Epithelial cell of esophagus (primary cell): ENCODE results near the gene FYCO1.

ENCODE experiments used
- DNase-seq: peaks from one replicate; pipeline ENCODE4 v3.0.0; 2010; ENCODE audit warnings: low read depth
- H3K4me3 ChIP-seq: 2 replicates; pipeline ENCODE4 v1.5.1; 2011; ENCODE audit warnings: mild to moderate bottlenecking, low read length, control low read depth
- TF ChIP-seq, protein P1 (sequence below): IDR thresholded peaks from 2 replicates; pipeline ENCODE4 v1.5.1; 2011; ENCODE audit warnings: low read depth, mild to moderate bottlenecking, low read length, control low read depth, inconsistent platforms; ENCODE audit not compliant: insufficient read depth; ENCODE audit errors: missing control alignments

Gene FYCO1

DNA sequence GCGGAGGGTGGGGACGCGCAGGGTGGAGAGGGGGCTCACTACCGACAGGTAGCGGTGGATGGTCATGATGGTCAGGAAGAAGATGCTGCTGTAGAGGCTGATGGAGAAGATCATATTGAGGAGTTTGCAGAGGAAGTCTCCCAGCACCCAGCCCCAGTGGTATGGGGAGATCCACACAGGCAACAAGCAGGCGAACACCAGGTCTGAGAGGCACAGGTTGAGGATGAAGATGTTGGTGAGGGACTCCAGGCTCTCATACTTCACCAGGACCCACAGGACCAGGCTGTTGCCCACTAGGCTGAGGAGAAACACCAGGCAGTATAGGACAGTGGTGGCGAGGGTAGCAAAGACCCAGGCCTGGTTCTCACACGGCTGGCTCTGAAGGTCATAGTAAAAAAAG lies 25.9 kb upstream of the FYCO1 start:
- no peak overlapping the region for H3K4me3 ChIP-seq
- no peak for DNase-seq
- TF ChIP-seq, protein P1, sequence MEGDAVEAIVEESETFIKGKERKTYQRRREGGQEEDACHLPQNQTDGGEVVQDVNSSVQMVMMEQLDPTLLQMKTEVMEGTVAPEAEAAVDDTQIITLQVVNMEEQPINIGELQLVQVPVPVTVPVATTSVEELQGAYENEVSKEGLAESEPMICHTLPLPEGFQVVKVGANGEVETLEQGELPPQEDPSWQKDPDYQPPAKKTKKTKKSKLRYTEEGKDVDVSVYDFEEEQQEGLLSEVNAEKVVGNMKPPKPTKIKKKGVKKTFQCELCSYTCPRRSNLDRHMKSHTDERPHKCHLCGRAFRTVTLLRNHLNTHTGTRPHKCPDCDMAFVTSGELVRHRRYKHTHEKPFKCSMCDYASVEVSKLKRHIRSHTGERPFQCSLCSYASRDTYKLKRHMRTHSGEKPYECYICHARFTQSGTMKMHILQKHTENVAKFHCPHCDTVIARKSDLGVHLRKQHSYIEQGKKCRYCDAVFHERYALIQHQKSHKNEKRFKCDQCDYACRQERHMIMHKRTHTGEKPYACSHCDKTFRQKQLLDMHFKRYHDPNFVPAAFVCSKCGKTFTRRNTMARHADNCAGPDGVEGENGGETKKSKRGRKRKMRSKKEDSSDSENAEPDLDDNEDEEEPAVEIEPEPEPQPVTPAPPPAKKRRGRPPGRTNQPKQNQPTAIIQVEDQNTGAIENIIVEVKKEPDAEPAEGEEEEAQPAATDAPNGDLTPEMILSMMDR = no peak

DNA sequence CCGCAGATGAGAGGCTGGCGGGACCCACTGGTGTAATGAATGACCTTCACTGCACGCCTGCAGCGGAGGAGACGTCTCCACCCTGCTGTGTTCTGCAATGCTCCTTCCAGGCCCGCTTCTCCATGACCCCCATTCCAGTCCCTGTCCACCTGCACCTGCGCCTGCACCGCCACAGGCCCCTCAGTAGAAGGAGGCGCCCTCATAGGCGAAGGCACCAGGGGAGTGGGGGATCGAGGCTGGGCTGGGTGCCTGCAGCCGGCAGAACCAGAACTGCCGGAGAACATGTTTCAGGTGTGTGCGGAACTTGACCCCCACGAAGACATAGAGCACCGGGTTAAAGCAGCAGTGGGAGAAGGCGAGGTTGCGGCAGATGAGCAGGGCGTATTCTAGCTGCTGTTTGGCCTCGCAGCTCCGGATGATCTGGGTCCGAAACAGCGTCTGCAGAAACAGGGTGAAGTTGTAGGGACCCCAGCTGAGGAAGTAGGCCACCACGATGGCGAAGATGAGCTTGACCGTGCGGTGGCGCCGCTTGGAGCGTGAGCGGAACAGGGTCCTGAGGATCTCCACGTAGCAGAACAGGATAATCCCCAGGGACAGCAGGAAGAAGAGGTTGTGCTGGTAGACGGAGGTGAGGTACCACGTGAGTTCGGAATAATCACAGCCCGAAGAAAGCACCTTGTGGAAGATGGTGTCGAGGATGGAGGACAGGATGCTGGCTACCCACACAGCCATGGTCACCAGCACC lies 25.3 kb upstream of the FYCO1 start:
- no peak overlapping the region for H3K4me3 ChIP-seq
- TF ChIP-seq, protein P1 = no peak
- DNase-seq = no peak

DNA sequence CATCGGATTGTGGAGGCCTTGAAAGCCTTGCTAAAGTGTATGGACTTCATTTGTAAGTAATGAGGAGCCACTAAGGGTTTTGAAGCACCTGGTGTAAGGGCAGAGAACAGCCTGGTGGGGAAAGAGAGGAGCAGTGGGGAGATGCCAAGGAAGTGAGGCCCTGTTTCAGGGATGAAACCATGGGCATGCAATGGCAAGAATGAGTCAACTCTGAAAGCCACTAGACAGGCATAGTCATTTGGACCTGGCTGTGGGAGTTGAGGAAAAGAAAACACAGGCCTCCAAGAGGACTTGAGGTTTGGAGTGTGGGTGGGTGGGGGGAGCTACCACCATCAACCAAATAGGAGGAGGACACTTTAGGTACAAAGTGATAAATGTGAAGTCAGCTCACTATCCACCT lies 24.1 kb upstream of the FYCO1 start:
- H3K4me3 ChIP-seq = no peak overlapping the region
- DNase-seq = peak; percentile 39
- TF ChIP-seq, protein P1 = no peak

DNA sequence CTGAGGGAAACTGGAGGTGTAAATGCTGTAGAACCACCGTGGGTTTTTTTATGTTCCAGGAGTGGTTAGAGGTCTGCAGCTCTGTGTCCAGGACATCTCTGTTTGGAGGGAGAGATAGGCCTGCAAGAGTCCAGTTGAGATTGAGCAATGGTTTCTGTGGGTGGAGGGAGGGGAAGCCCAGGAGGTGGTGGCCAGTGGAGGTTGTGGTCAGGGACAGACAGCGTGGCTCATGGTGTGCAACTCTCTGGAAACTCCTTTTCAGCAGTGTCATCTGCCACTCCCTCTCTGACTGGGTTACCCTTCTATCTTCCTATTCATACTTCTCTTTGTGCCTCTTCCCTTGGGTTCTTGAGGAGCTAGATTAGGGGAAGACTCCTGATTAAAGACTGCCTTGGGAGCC lies 22.1 kb upstream of the FYCO1 start:
- TF ChIP-seq, protein P1 = no peak
- no peak overlapping the region for H3K4me3 ChIP-seq
- DNase-seq = no peak

DNA sequence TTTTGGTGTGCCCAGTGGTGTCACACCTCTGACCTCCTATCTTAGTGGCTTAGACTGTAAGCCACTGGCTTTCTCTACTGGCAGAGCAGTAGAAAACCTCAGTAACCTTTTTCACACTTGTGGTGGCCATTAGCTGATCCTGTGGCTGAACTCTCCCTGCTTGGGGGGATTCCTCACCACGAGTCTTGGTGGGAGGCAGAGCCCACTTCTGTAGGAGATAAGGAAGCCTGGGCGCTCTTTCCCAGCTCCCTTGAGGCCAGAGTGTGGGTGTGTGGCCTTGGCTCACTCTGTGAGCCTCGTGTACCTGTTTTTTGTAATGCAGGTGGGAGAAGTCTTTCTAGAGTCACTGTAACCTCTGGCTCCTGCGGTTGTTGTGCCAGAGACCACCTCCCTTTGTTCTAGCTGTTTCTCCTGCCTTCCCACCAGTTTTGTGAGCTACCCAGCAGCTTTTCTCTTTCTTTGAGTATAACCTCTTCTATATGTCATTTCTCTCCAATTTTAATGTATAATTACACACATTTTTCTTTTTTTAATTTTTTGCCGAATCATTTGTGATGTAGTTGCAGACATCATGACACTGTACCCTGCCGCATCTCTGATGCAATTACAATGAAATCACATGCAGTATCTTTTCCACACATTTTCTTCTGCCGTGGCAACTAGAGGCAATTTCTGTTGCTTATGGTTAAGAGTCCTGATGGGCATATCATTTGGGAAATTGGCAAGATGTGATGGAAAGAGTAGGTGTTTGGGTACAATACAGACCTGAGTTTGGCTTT lies 17.9 kb upstream of the FYCO1 start:
- DNase-seq = no peak
- H3K4me3 ChIP-seq = no peak overlapping the region
- TF ChIP-seq, protein P1 = no peak

DNA sequence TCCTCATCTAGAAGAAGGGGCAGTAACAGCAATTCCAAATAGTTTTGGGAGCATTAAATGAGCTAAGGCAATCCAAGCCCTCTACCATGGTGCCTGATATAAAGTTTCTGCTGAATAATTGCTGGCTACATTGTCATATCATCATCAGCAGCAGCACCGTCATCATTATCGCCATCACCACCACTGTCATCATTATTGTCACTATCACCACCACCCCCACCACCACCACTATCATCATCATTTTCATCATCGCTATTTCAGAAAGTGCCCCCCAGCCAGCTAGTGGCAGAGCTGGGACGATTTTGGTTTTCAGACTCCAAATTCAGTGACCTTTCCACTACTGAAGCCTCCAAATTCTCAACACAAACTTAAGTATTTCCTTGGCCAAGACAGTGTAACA lies 16.6 kb upstream of the FYCO1 start:
- H3K4me3 ChIP-seq = no peak overlapping the region
- DNase-seq = no peak
- TF ChIP-seq, protein P1 = no peak

DNA sequence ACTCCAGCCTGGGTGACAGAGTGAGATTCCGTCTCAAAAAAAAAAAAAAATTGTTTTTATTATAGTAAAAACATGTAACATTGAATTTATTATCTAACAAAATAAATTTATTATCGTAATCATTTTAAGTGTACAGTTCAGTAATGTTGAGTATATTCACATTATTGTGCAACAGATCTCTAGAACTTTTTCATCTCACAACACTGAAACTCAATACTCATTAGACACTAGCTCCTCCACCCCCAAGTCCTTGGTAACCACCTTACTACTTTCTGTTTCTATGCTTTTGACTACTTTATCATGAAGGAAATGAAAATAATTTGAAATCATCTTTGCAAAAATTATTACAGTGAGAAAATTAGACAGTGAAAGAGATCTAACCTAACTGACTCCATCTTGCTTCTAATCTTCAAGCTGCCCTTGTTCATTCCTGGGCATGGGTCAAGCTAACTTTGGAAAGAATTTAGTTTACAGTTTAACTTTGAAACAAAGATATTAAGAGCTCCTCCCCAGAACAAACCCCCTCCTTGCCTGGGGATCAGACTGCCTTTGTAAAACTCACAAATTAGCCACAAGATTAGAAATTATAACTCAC lies 15.0 kb upstream of the FYCO1 start:
- H3K4me3 ChIP-seq = no peak overlapping the region
- no peak for DNase-seq
- TF ChIP-seq, protein P1 = no peak
